ENCODE results near the gene C11orf58.

C11orf58 gene

GRCh38 chr11:16773981-16774935 lies 35.8 kb downstream of the C11orf58 start:
- DNase-seq (no peak), ATAC-seq (replicated peaks) (no peak)
- H3K27ac Mint-ChIP-seq = no peak overlapping the region
- H3K4me3 Mint-ChIP-seq = no peak overlapping the region
- peaks cover 3% of the 10 kb centered on the region for H3K36me3 Mint-ChIP-seq (ENCODE audit: insufficient read depth)
- no peaks in the 10 kb centered on the region for H3K4me1 Mint-ChIP-seq (ENCODE audit: low read depth in 2 of 2)
- no peaks in the 10 kb centered on the region for H3K9me3 Mint-ChIP-seq
- H3K27me3 Mint-ChIP-seq = peaks cover 12 to 33% of the 10 kb centered on the region in 2 donors

GRCh38 chr11:16774936-16775613 lies 36.6 kb downstream of the C11orf58 start:
- H3K27ac Mint-ChIP-seq = no peak overlapping the region
- no peak for ATAC-seq (replicated peaks)
- no peak overlapping the region for H3K4me3 Mint-ChIP-seq
- H3K27me3 Mint-ChIP-seq = peaks cover 7 to 24% of the 10 kb centered on the region in 2 donors
- H3K9me3 Mint-ChIP-seq = no peaks in the 10 kb centered on the region
- DNase-seq = no peak
- peaks cover 3% of the 10 kb centered on the region for H3K36me3 Mint-ChIP-seq (ENCODE audit: insufficient read depth)
- no peaks in the 10 kb centered on the region for H3K4me1 Mint-ChIP-seq (ENCODE audit: low read depth in 2 of 2)

- ATAC-seq (replicated peaks) = no peak
- Mint-ChIP-seq H3K4me3 (no peak overlapping the region), H3K27ac (no peak overlapping the region), H3K27me3 (peaks cover 7 to 22% of the 10 kb centered on the region in 2 donors), H3K4me1 (ENCODE audit: low read depth in 2 of 2) (no peaks in the 10 kb centered on the region), H3K36me3 (ENCODE audit: insufficient read depth) (peaks cover 6% of the 10 kb centered on the region), H3K9me3 (no peaks in the 10 kb centered on the region)
- DNase-seq = no peak
Measured at GRCh38 chr11:16775614-16776283, 37.3 kb downstream of the C11orf58 start.

GRCh38 chr11:16776711-16777612 lies 38.5 kb downstream of the C11orf58 start:
- Mint-ChIP-seq H3K27me3 (peaks cover 2 to 15% of the 10 kb centered on the region in 2 donors), H3K36me3 (ENCODE audit: insufficient read depth) (peaks cover 6% of the 10 kb centered on the region), H3K4me1 (ENCODE audit: low read depth in 2 of 2) (no peaks in the 10 kb centered on the region), H3K27ac (no peak overlapping the region), H3K4me3 (no peak overlapping the region), H3K9me3 (no peaks in the 10 kb centered on the region)
- DNase-seq (no peak), ATAC-seq (replicated peaks) (no peak)

GRCh38 chr11:16777613-16777975 lies 39.1 kb downstream of the C11orf58 start:
- Mint-ChIP-seq H3K9me3 (no peaks in the 10 kb centered on the region), H3K4me1 (ENCODE audit: low read depth in 2 of 2) (no peaks in the 10 kb centered on the region), H3K27ac (no peak overlapping the region), H3K36me3 (ENCODE audit: insufficient read depth) (peaks cover 6% of the 10 kb centered on the region), H3K27me3 (peaks cover 0 to 10% of the 10 kb centered on the region in 2 donors), H3K4me3 (no peak overlapping the region)
- ATAC-seq (replicated peaks) = no peak
- no peak for DNase-seq

- H3K4me3 Mint-ChIP-seq = no peak overlapping the region
- H3K27me3 Mint-ChIP-seq = peaks cover 0 to 5% of the 10 kb centered on the region in 2 donors
- ATAC-seq (replicated peaks) (no peak), DNase-seq (no peak)
- H3K36me3 Mint-ChIP-seq (ENCODE audit: insufficient read depth) = peaks cover 6% of the 10 kb centered on the region
- H3K4me1 Mint-ChIP-seq (ENCODE audit: low read depth in 2 of 2) = no peaks in the 10 kb centered on the region
- H3K27ac Mint-ChIP-seq = no peak overlapping the region
- H3K9me3 Mint-ChIP-seq = no peaks in the 10 kb centered on the region
Measured at GRCh38 chr11:16778286-16778685, 39.8 kb downstream of the C11orf58 start.

- H3K27me3 Mint-ChIP-seq = no peaks in the 10 kb centered on the region
- H3K4me1 Mint-ChIP-seq (ENCODE audit: low read depth in 2 of 2) = no peaks in the 10 kb centered on the region
- H3K27ac Mint-ChIP-seq = no peak overlapping the region
- DNase-seq (no peak), ATAC-seq (replicated peaks) (no peak)
- H3K9me3 Mint-ChIP-seq = no peaks in the 10 kb centered on the region
- H3K36me3 Mint-ChIP-seq (ENCODE audit: insufficient read depth) = peaks cover 6% of the 10 kb centered on the region
- H3K4me3 Mint-ChIP-seq = no peak overlapping the region
Measured at GRCh38 chr11:16778876-16779275, 40.4 kb downstream of the C11orf58 start.

- Mint-ChIP-seq H3K27ac (no peak overlapping the region), H3K36me3 (ENCODE audit: insufficient read depth) (peaks cover 3% of the 10 kb centered on the region), H3K9me3 (no peaks in the 10 kb centered on the region), H3K4me3 (no peak overlapping the region), H3K27me3 (no peaks in the 10 kb centered on the region), H3K4me1 (ENCODE audit: low read depth in 2 of 2) (no peaks in the 10 kb centered on the region)
- ATAC-seq (replicated peaks) (no peak), DNase-seq (no peak)
Measured at GRCh38 chr11:16779436-16779835, 41.0 kb downstream of the C11orf58 start.

- ATAC-seq (replicated peaks) (no peak), DNase-seq (no peak)
- H3K9me3 Mint-ChIP-seq = no peaks in the 10 kb centered on the region
- peak overlapping the region in 1 of 2 donors; percentile 41 for H3K27ac Mint-ChIP-seq
- H3K4me1 Mint-ChIP-seq (ENCODE audit: low read depth in 2 of 2) = peaks cover 0 to under 1% of the 10 kb centered on the region in 2 donors
- no peaks in the 10 kb centered on the region for H3K27me3 Mint-ChIP-seq
- peaks cover 3% of the 10 kb centered on the region for H3K36me3 Mint-ChIP-seq (ENCODE audit: insufficient read depth)
- no peak overlapping the region for H3K4me3 Mint-ChIP-seq
Measured at GRCh38 chr11:16780146-16780545, 41.7 kb downstream of the C11orf58 start.

GRCh38 chr11:16780698-16781550 lies 42.5 kb downstream of the C11orf58 start:
- Mint-ChIP-seq H3K4me3 (no peak overlapping the region), H3K27me3 (no peaks in the 10 kb centered on the region), H3K4me1 (ENCODE audit: low read depth in 2 of 2) (peaks cover 0 to 2% of the 10 kb centered on the region in 2 donors), H3K36me3 (ENCODE audit: insufficient read depth) (peaks cover 3% of the 10 kb centered on the region), H3K9me3 (no peaks in the 10 kb centered on the region), H3K27ac (peak overlapping the region in 1 of 2 donors; percentile 41)
- no peak for DNase-seq
- no peak for ATAC-seq (replicated peaks)

GRCh38 chr11:16781936-16782919 lies 43.8 kb downstream of the C11orf58 start:
- Mint-ChIP-seq H3K36me3 (ENCODE audit: insufficient read depth) (peaks cover 3% of the 10 kb centered on the region), H3K27ac (no peak overlapping the region), H3K9me3 (no peaks in the 10 kb centered on the region), H3K4me3 (no peak overlapping the region), H3K27me3 (no peaks in the 10 kb centered on the region), H3K4me1 (ENCODE audit: low read depth in 2 of 2) (peaks cover 0 to 2% of the 10 kb centered on the region in 2 donors)
- DNase-seq (no peak), ATAC-seq (replicated peaks) (no peak)
